Measurements from ENCODE around the gene RABGAP1L. TPM values are rescaled to one million over a fixed set of nuclear protein-coding genes. Genes with fewer than 3 reads are reported as not detected.
A peak's percentile ranks its signal among the peaks of the same experiment; 100 is the strongest.

RABGAP1L gene
- total and polyA plus RNA-seq, 10 of the 15 experiments (the other 5 are each of a cell fraction or from before 2014, with no cell fraction given), result 5.8 to 194 (median 113) TPM

- TF ChIP-seq CEBPZ (IDR thresholded peaks at IDR 0.05; ENCODE audit: low read depth, low read length), result no peak
- TF ChIP-seq SKIL (IDR thresholded peaks at IDR 0.05; ENCODE audit: low read depth, poor library complexity, severe bottlenecking), result no peak
- peak; percentile 82; the same call in 1 of the 2 replicates for TF ChIP-seq TAF1 (IDR thresholded peaks at IDR 0.05; ENCODE audit: borderline replicate concordance, low read depth, low read length)
- TF ChIP-seq NBN (IDR thresholded peaks at IDR 0.05), result no peak
- no peak for TF ChIP-seq CHD2 (IDR thresholded peaks at IDR 0.05; ENCODE audit: borderline replicate concordance, low read depth, low read length)
- no peak for TF ChIP-seq TBL1XR1 (IDR thresholded peaks at IDR 0.05; ENCODE audit: low read depth, low read length)
- TF ChIP-seq ASH2L (IDR thresholded peaks at IDR 0.05; ENCODE audit: borderline replicate concordance, low read depth), result no peak
- TF ChIP-seq KLF5 (IDR thresholded peaks at IDR 0.05; ENCODE audit: partially characterized antibody), result no peak
- no peak for TF ChIP-seq IKZF2 (IDR thresholded peaks at IDR 0.05)
- no peak for TF ChIP-seq WRNIP1 (IDR thresholded peaks at IDR 0.05; ENCODE audit: borderline replicate concordance, low read depth, low read length)
- 0 out of 2 replicates have a peak, but pooled peaks have one; percentile 47 for TF ChIP-seq CBX5 (IDR thresholded peaks at IDR 0.05; ENCODE audit: low read depth)
- no peak; the same call in 1 of the 2 replicates for TF ChIP-seq RCOR1 (conservative IDR thresholded peaks at IDR 0.05; ENCODE audit: low read depth, low read length)
- TF ChIP-seq ZZZ3 (IDR thresholded peaks at IDR 0.05; ENCODE audit: control insufficient read depth, insufficient read length, low read depth), result no peak
- TF ChIP-seq CHD1 (IDR thresholded peaks at IDR 0.05; ENCODE audit: low read depth, low read length), result 0 out of 2 replicates have a peak, but pooled peaks have one; percentile 48
- TF ChIP-seq IRF4 (IDR thresholded peaks at IDR 0.05; ENCODE audit: low read depth, low read length), result no peak
- peak; percentile 53; the same call in 1 of the 2 replicates for TF ChIP-seq GATAD2B (conservative IDR thresholded peaks at IDR 0.05; ENCODE audit: low read depth)
- no peak for TF ChIP-seq RBBP5 (conservative IDR thresholded peaks at IDR 0.05)
- TF ChIP-seq FOS (IDR thresholded peaks at IDR 0.05; ENCODE audit: borderline replicate concordance, extremely low read depth, insufficient read length), result no peak
- TF ChIP-seq BCL3 (IDR thresholded peaks at IDR 0.05; ENCODE audit: borderline replicate concordance, insufficient read depth, low read depth, low read length, poor library complexity, severe bottlenecking), result peak; percentile 9
- TF ChIP-seq JUND (IDR thresholded peaks at IDR 0.05; ENCODE audit: low read depth, low read length), result no peak
- TF ChIP-seq RELB (IDR thresholded peaks at IDR 0.05; ENCODE audit: low read depth), result no peak
These were observed at the start of gene RABGAP1L (continued) for GRCh38 chr1:174159252-174160108.

Measured in GM12878 (cell line).